CD4-positive, alpha-beta T cell (primary cell): ENCODE data around the gene MRPL44. TPM values are rescaled to one million over a fixed set of nuclear protein-coding genes. Genes with fewer than 3 reads are reported as not detected.

ENCODE experiments used
- ATAC-seq: fragments of 200-7000 bp; cut with Tn5 transposase; one replicate; pipeline ENCODE4 v1.10.0; 2022; ENCODE audit warnings: mild to moderate bottlenecking; ENCODE audit not compliant: poor library complexity
- CTCF ChIA-PET: fragments of 350-600 bp; sonication (Branson Sonifier 250); formaldehyde crosslinking; loops from one replicate; lab custom pipeline; 2021; ENCODE audit warnings: antibody characterized with exemption, inconsistent platforms; lab: Charles Lee
- POLR2A ChIA-PET: fragments of 350-600 bp; sonication (Branson Sonifier 250); formaldehyde crosslinking; loops from one replicate; lab custom pipeline; 2021; ENCODE audit warnings: antibody characterized with exemption, inconsistent platforms; lab: Charles Lee
- DNase-seq, 14 experiments: peaks; one replicate each; pipeline ENCODE4 v3.0.0-alpha.2; 2013 to 2020; ENCODE audit warnings: mixed read lengths in 2 of 14
- H3K27ac ChIP-seq, 2 donors: one replicate each; pipeline versions ENCODE4 v1.5.1 to v1.7.0; 2013; ENCODE audit warnings: low read length in 2 of 2, low read depth in 1 of 2, mild to moderate bottlenecking in 1 of 2
- H3K27me3 ChIP-seq, 2 experiments: 1 replicate in 1 of 2; 2 replicates in 1 of 2; pipeline versions ENCODE4 v1.6.1 to v1.7.0; 2013; ENCODE audit warnings: low read length in 2 of 2, control low read depth in 1 of 2, mild to moderate bottlenecking in 1 of 2, moderate library complexity in 1 of 2; ENCODE audit not compliant: insufficient read depth in 2 of 2, control insufficient read depth in 1 of 2
- H3K36me3 ChIP-seq: one replicate; pipeline ENCODE4 v1.6.1; 2013; ENCODE audit warnings: low read length, control low read depth; ENCODE audit not compliant: insufficient read depth
- H3K4me1 ChIP-seq: one replicate; pipeline ENCODE4 v1.6.1; 2013; ENCODE audit warnings: low read length, control low read depth; ENCODE audit not compliant: insufficient read depth
- H3K4me3 ChIP-seq: one replicate; pipeline ENCODE4 v1.5.1; 2013; ENCODE audit warnings: mild to moderate bottlenecking, low read length, moderate library complexity
- H3K9me3 ChIP-seq, 2 experiments: 1 replicate in 1 of 2; 2 replicates in 1 of 2; pipeline versions ENCODE4 v1.6.1 to v1.7.0; 2013; ENCODE audit warnings: low read length in 2 of 2, mild to moderate bottlenecking in 2 of 2, control low read depth in 1 of 2, moderate library complexity in 1 of 2; ENCODE audit not compliant: control insufficient read depth in 1 of 2, insufficient read depth in 1 of 2
- H3K27ac Mint-ChIP-seq: one replicate; pipeline ENCODE4 v1.8.0; 2020; ENCODE audit warnings: mixed read lengths
- H3K27me3 Mint-ChIP-seq: one replicate; pipeline ENCODE4 v1.8.0; 2021; ENCODE audit warnings: mixed read lengths
- H3K36me3 Mint-ChIP-seq: one replicate; pipeline ENCODE4 v1.8.0; 2021; ENCODE audit warnings: low read depth, mixed read lengths
- H3K4me1 Mint-ChIP-seq: one replicate; pipeline ENCODE4 v1.8.0; 2021; ENCODE audit warnings: low read depth, mixed read lengths
- H3K4me3 Mint-ChIP-seq: one replicate; pipeline ENCODE4 v1.8.0; 2020; ENCODE audit warnings: mild to moderate bottlenecking, mixed read lengths
- H3K9me3 Mint-ChIP-seq: one replicate; pipeline ENCODE4 v1.8.0; 2020; ENCODE audit warnings: mixed read lengths
- intact Hi-C, 2 experiments: fragments of 100-400 bp; cut with DNase I in 1 of 2; cut with micrococcal nuclease in 1 of 2; formaldehyde crosslinking; loops; one replicate each; pipeline versions ENCODE4 v1.15.1 to v1.9.0; 2023 to 2025; cut with DNase I, micrococcal nuclease
- total RNA-seq, 174 experiments: library from RNA in 2 of 174; stranded (reverse) in 2 of 174; gene quantifications; one replicate each; pipeline ENCODE4 v1.2.3 and lab custom pipeline; 2021 to 2026
- TF ChIP-seq, protein P1 (sequence below): fragments of 200-600 bp; IDR thresholded peaks from one replicate; pipeline ENCODE4 v1.8.0; 2022; ENCODE audit warnings: antibody characterized with exemption, mild to moderate bottlenecking

MRPL44 gene
- total RNA-seq, 2 experiments from 2014 or later: 40.0 to 40.1 TPM

- no peaks in the 10 kb centered on the region for H3K27me3 ChIP-seq
- no peak overlapping the region for H3K27ac ChIP-seq
- no peaks in the 10 kb centered on the region for H3K36me3 ChIP-seq
- H3K4me3 ChIP-seq: no peak overlapping the region
- intact Hi-C loops: no loop called here
- Mint-ChIP-seq H3K36me3 (no peaks in the 10 kb centered on the region), H3K4me1 (no peaks in the 10 kb centered on the region), H3K27ac (no peak overlapping the region), H3K4me3 (no peak overlapping the region), H3K27me3 (no peaks in the 10 kb centered on the region), H3K9me3 (no peaks in the 10 kb centered on the region)
- TF ChIP-seq, protein P1, sequence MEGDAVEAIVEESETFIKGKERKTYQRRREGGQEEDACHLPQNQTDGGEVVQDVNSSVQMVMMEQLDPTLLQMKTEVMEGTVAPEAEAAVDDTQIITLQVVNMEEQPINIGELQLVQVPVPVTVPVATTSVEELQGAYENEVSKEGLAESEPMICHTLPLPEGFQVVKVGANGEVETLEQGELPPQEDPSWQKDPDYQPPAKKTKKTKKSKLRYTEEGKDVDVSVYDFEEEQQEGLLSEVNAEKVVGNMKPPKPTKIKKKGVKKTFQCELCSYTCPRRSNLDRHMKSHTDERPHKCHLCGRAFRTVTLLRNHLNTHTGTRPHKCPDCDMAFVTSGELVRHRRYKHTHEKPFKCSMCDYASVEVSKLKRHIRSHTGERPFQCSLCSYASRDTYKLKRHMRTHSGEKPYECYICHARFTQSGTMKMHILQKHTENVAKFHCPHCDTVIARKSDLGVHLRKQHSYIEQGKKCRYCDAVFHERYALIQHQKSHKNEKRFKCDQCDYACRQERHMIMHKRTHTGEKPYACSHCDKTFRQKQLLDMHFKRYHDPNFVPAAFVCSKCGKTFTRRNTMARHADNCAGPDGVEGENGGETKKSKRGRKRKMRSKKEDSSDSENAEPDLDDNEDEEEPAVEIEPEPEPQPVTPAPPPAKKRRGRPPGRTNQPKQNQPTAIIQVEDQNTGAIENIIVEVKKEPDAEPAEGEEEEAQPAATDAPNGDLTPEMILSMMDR: no peak
- ChIA-PET POLR2A (no interaction called here), CTCF (no interaction called here)
- DNase-seq (no peak), ATAC-seq (no peak)
- peaks cover 0 to 7% of the 10 kb centered on the region in 2 experiments for H3K9me3 ChIP-seq
- no peaks in the 10 kb centered on the region for H3K4me1 ChIP-seq
These were observed 46.9 kb downstream of the MRPL44 start for GRCh38 chr2:224004105-224004695.

GRCh38 chr2:224008702-224009261 is 51.5 kb downstream of the MRPL44 start:
- intact Hi-C loops: no loop called here
- H3K27ac ChIP-seq: no peak overlapping the region
- Mint-ChIP-seq H3K4me1 (no peaks in the 10 kb centered on the region), H3K27ac (no peak overlapping the region), H3K27me3 (no peaks in the 10 kb centered on the region), H3K36me3 (no peaks in the 10 kb centered on the region), H3K4me3 (no peak overlapping the region), H3K9me3 (no peaks in the 10 kb centered on the region)
- H3K36me3 ChIP-seq: no peaks in the 10 kb centered on the region
- H3K4me1 ChIP-seq: no peaks in the 10 kb centered on the region
- ATAC-seq: no peak
- H3K27me3 ChIP-seq: no peaks in the 10 kb centered on the region
- no peak overlapping the region for H3K4me3 ChIP-seq
- ChIA-PET POLR2A (no interaction called here), CTCF (interaction anchor here (1.2 kb wide), 1 partner anchor 9 kb away, joined by 3 read pairs; no protein-coding TSS in a partner anchor)
- no peaks in the 10 kb centered on the region for H3K9me3 ChIP-seq
- TF ChIP-seq, protein P1: no peak
- no peak for DNase-seq

DNA sequence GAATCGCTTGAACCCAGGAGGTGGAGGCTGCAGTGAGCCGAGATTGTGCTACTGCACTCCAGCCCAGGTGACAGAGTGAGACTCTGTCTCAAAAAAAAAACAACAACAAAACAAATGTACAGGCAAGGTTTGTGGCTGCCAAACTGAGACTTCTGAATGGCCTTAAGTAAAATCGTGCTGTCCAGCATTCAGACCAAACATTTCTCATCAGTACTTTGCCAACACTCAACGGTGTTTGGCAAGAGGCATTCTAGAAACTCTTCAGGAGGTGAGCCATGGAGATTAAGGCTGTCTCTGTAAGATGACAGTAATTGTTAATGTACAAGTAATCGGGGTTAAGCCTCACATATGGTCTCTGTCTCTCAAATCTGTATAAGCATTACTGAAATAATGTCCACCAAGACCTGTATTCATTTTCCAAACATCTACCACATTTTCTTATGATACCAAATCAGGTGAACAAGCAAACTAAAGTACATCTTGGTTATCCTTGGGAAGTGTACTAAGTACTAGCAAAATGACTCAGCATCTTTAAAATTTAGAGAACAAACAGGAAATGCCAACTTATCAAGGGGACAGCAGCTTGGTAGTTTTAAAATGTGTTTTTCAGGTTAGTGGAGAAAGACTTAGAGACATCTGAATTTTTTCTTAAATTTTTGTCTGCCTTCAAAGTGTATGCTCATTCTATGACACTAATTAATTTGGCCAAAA is 52.5 kb downstream of the MRPL44 start:
- DNase-seq: no peak
- Mint-ChIP-seq H3K36me3 (no peaks in the 10 kb centered on the region), H3K4me1 (no peaks in the 10 kb centered on the region), H3K9me3 (no peaks in the 10 kb centered on the region), H3K27me3 (no peaks in the 10 kb centered on the region), H3K4me3 (no peak overlapping the region), H3K27ac (no peak overlapping the region)
- intact Hi-C loops: no loop called here
- ChIA-PET POLR2A (no interaction called here), CTCF (no interaction called here)
- ATAC-seq: no peak
- Histone ChIP-seq H3K4me3 (no peak overlapping the region), H3K36me3 (no peaks in the 10 kb centered on the region), H3K27me3 (no peaks in the 10 kb centered on the region), H3K9me3 (no peaks in the 10 kb centered on the region), H3K27ac (no peak overlapping the region), H3K4me1 (no peaks in the 10 kb centered on the region)
- TF ChIP-seq, protein P1: no peak
